ENCODE data around the gene AAMDC.
"Not testable (repeated sequence)": the region's sequence is repeated elsewhere in the genome, so short reads cannot be mapped to it uniquely, and the experiment has no call there.

DNA sequence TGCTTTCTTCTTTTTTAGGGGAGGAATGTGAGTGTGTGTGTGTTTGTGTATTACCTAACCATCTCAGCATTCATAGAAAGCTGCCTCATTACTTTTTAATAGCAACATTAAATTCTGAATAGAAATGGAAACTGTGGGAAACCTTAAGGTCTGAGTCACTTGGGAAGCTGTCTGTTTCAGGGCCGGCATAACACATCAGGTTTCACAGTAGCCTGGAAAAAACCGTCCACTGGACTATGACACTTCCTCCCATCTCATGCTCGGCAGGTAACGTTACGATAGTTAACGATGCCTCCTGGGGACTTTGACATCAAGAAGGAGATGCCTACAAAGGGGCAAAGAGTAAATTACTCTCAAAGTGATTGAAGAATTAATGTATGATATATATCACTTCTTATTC is 89.9 kb downstream of the AAMDC start:
- TF ChIP-seq, protein P1, sequence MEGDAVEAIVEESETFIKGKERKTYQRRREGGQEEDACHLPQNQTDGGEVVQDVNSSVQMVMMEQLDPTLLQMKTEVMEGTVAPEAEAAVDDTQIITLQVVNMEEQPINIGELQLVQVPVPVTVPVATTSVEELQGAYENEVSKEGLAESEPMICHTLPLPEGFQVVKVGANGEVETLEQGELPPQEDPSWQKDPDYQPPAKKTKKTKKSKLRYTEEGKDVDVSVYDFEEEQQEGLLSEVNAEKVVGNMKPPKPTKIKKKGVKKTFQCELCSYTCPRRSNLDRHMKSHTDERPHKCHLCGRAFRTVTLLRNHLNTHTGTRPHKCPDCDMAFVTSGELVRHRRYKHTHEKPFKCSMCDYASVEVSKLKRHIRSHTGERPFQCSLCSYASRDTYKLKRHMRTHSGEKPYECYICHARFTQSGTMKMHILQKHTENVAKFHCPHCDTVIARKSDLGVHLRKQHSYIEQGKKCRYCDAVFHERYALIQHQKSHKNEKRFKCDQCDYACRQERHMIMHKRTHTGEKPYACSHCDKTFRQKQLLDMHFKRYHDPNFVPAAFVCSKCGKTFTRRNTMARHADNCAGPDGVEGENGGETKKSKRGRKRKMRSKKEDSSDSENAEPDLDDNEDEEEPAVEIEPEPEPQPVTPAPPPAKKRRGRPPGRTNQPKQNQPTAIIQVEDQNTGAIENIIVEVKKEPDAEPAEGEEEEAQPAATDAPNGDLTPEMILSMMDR (IDR thresholded peaks at IDR 0.05), result not testable (repeated sequence)
- not testable (repeated sequence) for TF ChIP-seq POLR2A (IDR thresholded peaks at IDR 0.05)

Data from uterus (tissue), 2 donors.